CD14-positive monocyte (primary cell): ENCODE measurements around the gene CPAMD8. TPM values are rescaled to one million over a fixed set of nuclear protein-coding genes. Genes with fewer than 3 reads are reported as not detected.
A peak's percentile ranks its signal among the peaks of the same experiment; 100 is the strongest.

Source experiments
- DNase-seq, 3 donors: peaks; one replicate each; pipeline ENCODE4 v3.0.0-alpha.2; 2011 to 2022
- H2AFZ ChIP-seq: 2 replicates; pipeline ENCODE4 v1.6.0; 2012; ENCODE audit warnings: mild to moderate bottlenecking, low read depth, low read length, inconsistent platforms; ENCODE audit not compliant: insufficient read depth, poor library complexity, severe bottlenecking
- H3K27ac ChIP-seq, 2 donors: 1 replicate in 1 of 2; 2 replicates in 1 of 2; pipeline ENCODE4 v1.5.1; 2012 to 2013; ENCODE audit warnings: low read length in 2 of 2, control low read depth in 1 of 2, inconsistent platforms in 1 of 2, low read depth in 1 of 2, mild to moderate bottlenecking in 1 of 2
- H3K27me3 ChIP-seq, 2 donors: one replicate each; pipeline versions ENCODE4 v1.6.0 to v1.6.1; 2011 to 2013; ENCODE audit warnings: low read length in 2 of 2; ENCODE audit not compliant: control insufficient read depth in 2 of 2, insufficient read depth in 2 of 2
- H3K36me3 ChIP-seq, 2 donors: replicated peaks in 1 of 2; 1 replicate in 1 of 2; 2 replicates in 1 of 2; pipeline versions ENCODE4 v1.5.1 to v1.6.1; 2012 to 2013; ENCODE audit warnings: low read length in 2 of 2, control low read depth in 1 of 2, inconsistent platforms in 1 of 2, mild to moderate bottlenecking in 1 of 2; ENCODE audit not compliant: insufficient read depth in 2 of 2, control insufficient read depth in 1 of 2
- H3K4me1 ChIP-seq, 2 donors: 1 replicate in 1 of 2; 2 replicates in 1 of 2; pipeline versions ENCODE4 v1.5.1 to v1.6.1; 2012 to 2013; ENCODE audit warnings: low read length in 2 of 2, control low read depth in 1 of 2, inconsistent platforms in 1 of 2, mild to moderate bottlenecking in 1 of 2, moderate library complexity in 1 of 2; ENCODE audit not compliant: insufficient read depth in 2 of 2, control insufficient read depth in 1 of 2
- H3K4me2 ChIP-seq: replicated peaks from 2 replicates; pipeline ENCODE3; 2012; ENCODE audit warnings: low read length, moderate library complexity, mild to moderate bottlenecking; ENCODE audit not compliant: poor library complexity, severe bottlenecking; ENCODE audit errors: extremely low read depth
- H3K4me3 ChIP-seq, 3 experiments: fragments of 200-600 bp in 1 of 3; sonication (generic) in 1 of 3; replicated peaks in 1 of 3; 1 replicate in 2 of 3; 2 replicates in 1 of 3; pipeline ENCODE4 v1.5.1; 2011 to 2013; ENCODE audit warnings: low read length in 3 of 3, mild to moderate bottlenecking in 3 of 3, control low read depth in 2 of 3, low read depth in 2 of 3, inconsistent platforms in 1 of 3, moderate library complexity in 1 of 3
- H3K79me2 ChIP-seq: 2 replicates; pipeline ENCODE4 v1.6.0; 2012; ENCODE audit warnings: mild to moderate bottlenecking, control low read depth, inconsistent platforms, low read length, moderate library complexity; ENCODE audit not compliant: insufficient read depth
- H3K9ac ChIP-seq: 2 replicates; pipeline ENCODE4 v1.6.0; 2017; ENCODE audit warnings: low read length, mild to moderate bottlenecking; ENCODE audit not compliant: insufficient read depth, poor library complexity, severe bottlenecking
- H3K9me3 ChIP-seq, 2 donors: replicated peaks in 1 of 2; 1 replicate in 1 of 2; 2 replicates in 1 of 2; pipeline versions ENCODE4 v1.5.1 to v1.6.1; 2012 to 2013; ENCODE audit warnings: low read length in 2 of 2, control low read depth in 1 of 2; ENCODE audit not compliant: control insufficient read depth in 1 of 2, insufficient read depth in 1 of 2
- H4K20me1 ChIP-seq: 2 replicates; pipeline ENCODE4 v1.6.0; 2012; ENCODE audit warnings: mild to moderate bottlenecking, low read length, control low read depth, moderate library complexity; ENCODE audit not compliant: insufficient read depth
- H3K27ac Mint-ChIP-seq, 7 donors: one replicate each; pipeline ENCODE4 v1.8.0; 2020; ENCODE audit warnings: mild to moderate bottlenecking in 7 of 7, mixed read lengths in 7 of 7, moderate library complexity in 6 of 7, inconsistent platforms in 2 of 7
- H3K27me3 Mint-ChIP-seq, 3 donors: one replicate each; pipeline ENCODE4 v1.8.0; 2021 to 2022; ENCODE audit warnings: low read depth in 3 of 3, mild to moderate bottlenecking in 3 of 3, mixed read lengths in 3 of 3, moderate library complexity in 3 of 3, inconsistent platforms in 1 of 3
- H3K36me3 Mint-ChIP-seq, 2 donors: one replicate each; pipeline ENCODE4 v1.8.0; 2020; ENCODE audit warnings: mixed read lengths in 2 of 2, inconsistent platforms in 1 of 2, mild to moderate bottlenecking in 1 of 2
- H3K4me1 Mint-ChIP-seq: one replicate; pipeline ENCODE4 v1.8.0; 2020; ENCODE audit warnings: mild to moderate bottlenecking, mixed read lengths
- H3K4me3 Mint-ChIP-seq, 2 donors: one replicate each; pipeline ENCODE4 v1.8.0; 2020; ENCODE audit warnings: mild to moderate bottlenecking in 2 of 2, mixed read lengths in 2 of 2, moderate library complexity in 1 of 2
- H3K9me3 Mint-ChIP-seq, 7 donors: one replicate each; pipeline ENCODE4 v1.8.0; 2020 to 2022; ENCODE audit warnings: mixed read lengths in 7 of 7, mild to moderate bottlenecking in 6 of 7, moderate library complexity in 6 of 7, inconsistent platforms in 2 of 7
- WGBS: methylation state at CpG from one replicate; pipeline ENCODE4 v1.1.5; 2013; ENCODE audit warnings: missing lambda C conversion rate; ENCODE audit not compliant: insufficient coverage; 5-methylcytosine and 5-hydroxymethylcytosine counted together
- intact Hi-C, 2 donors: fragments of 100-400 bp; cut with micrococcal nuclease; formaldehyde crosslinking; loops; one replicate each; pipeline versions ENCODE4 v1.15.0 to v1.15.1; 2023
- polyA plus RNA-seq, 3 donors: library from polyadenylated mRNA; depleted of rRNA in 1 of 3; unstranded in 2 of 3; stranded (reverse) in 1 of 3; fragments of 300-500 nt in 2 of 3; fragments of >200 nt in 1 of 3; fragmentation: Illumina TruSeq in 2 of 3; gene quantifications; 1 replicate in 2 of 3; 2 replicates in 1 of 3; pipeline ENCODE4 v1.2.3, GENCODE V29; 2012 to 2021
- TF ChIP-seq, protein P1 (sequence below): fragments of 200-600 bp; IDR thresholded peaks from one replicate; pipeline ENCODE4 v1.8.0; 2022; ENCODE audit warnings: antibody characterized with exemption, mild to moderate bottlenecking

The CPAMD8 gene
- polyA plus RNA-seq, 3 donors, result 5.1 to 53.4 (median 5.4) TPM

DNA sequence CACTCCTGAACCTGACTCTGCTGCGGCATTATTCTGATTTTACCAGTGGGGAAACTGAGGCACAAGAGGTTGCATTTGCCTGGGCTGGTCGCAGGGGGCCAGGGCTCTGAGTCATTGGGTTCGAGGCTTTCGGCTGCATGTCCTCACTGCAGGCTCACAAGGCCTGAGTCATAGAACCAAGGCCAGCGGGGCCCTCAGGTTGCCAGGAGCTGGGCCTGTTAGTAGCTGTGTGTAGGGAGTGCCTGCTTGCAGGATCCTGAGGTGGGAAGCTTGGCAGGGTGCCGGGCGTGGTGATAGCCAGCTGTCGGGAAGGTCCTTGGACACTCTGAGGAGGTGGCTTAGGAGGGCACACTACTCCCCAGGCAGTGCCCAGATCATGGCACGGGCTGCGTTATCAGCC lies 159.4 kb downstream of the CPAMD8 start:
- Mint-ChIP-seq H3K27me3 (peaks cover 2 to 5% (median 4%) of the 10 kb centered on the region in 3 donors), H3K9me3 (peaks cover 0 to 5% (median 0%) of the 10 kb centered on the region in 7 donors), H3K27ac (peak overlapping the region in 1 of 7 donors; percentile 38), H3K4me3 (no peak overlapping the region), H3K36me3 (peaks cover 86 to 95% of the 10 kb centered on the region in 2 donors), H3K4me1 (peaks cover 17% of the 10 kb centered on the region)
- no peaks in the 10 kb centered on the region for H3K27me3 ChIP-seq
- H3K4me3 ChIP-seq, result no peak overlapping the region
- no peak for DNase-seq
- 97% methylated on average over 8 of the region's 10 CpGs for WGBS
- H3K4me2 ChIP-seq, result no peak overlapping the region
- no peak overlapping the region for H3K27ac ChIP-seq
- intact Hi-C loops, result no loop called here
- H3K79me2 ChIP-seq, result no peaks in the 10 kb centered on the region
- TF ChIP-seq, protein P1, sequence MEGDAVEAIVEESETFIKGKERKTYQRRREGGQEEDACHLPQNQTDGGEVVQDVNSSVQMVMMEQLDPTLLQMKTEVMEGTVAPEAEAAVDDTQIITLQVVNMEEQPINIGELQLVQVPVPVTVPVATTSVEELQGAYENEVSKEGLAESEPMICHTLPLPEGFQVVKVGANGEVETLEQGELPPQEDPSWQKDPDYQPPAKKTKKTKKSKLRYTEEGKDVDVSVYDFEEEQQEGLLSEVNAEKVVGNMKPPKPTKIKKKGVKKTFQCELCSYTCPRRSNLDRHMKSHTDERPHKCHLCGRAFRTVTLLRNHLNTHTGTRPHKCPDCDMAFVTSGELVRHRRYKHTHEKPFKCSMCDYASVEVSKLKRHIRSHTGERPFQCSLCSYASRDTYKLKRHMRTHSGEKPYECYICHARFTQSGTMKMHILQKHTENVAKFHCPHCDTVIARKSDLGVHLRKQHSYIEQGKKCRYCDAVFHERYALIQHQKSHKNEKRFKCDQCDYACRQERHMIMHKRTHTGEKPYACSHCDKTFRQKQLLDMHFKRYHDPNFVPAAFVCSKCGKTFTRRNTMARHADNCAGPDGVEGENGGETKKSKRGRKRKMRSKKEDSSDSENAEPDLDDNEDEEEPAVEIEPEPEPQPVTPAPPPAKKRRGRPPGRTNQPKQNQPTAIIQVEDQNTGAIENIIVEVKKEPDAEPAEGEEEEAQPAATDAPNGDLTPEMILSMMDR, result no peak
- H3K9me3 ChIP-seq, result no peaks in the 10 kb centered on the region
- peaks cover 47% of the 10 kb centered on the region for H4K20me1 ChIP-seq
- H3K36me3 ChIP-seq, result peaks cover 84 to 99% of the 10 kb centered on the region in 2 donors
- no peak overlapping the region for H3K9ac ChIP-seq
- H3K4me1 ChIP-seq, result peaks cover 15 to 16% of the 10 kb centered on the region in 2 donors
- H2AFZ ChIP-seq, result no peak overlapping the region

DNA sequence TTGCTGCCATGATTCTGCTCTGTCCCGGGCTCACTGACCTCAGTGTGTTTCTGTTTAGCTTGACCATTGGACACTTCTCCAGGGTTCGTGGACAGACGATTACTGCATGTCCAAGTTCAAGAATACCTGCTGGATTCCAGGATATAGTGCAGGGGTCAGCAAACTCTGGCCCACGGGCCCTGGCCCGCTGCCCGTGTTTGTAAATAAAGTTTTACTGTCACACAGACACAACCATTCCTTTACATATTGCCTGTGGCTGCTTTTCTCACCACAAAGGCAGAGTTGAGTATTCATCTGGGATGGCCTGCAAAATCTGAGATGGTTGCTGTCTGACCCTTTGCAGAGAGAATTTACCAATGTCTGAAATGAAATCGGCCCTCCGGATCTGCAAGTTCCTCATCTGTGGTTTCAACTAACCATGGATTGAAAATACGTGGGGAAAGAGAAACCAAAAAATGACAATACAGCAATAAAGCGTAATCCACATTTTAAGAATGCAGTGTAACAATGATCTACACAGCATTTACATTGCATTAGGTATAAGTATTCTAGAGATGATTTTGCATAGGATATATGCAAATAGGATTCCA lies 163.7 kb downstream of the CPAMD8 start:
- H3K36me3 Mint-ChIP-seq, result peaks cover 75 to 91% of the 10 kb centered on the region in 2 donors
- TF ChIP-seq, protein P1, result no peak
- Histone ChIP-seq H4K20me1 (peaks cover 33% of the 10 kb centered on the region), H3K4me3 (peak overlapping the region in 1 of 3 experiments; percentile 55), H3K9me3 (no peaks in the 10 kb centered on the region), H3K27ac (peak overlapping the region in 1 of 2 donors; percentile 61), H3K4me2 (peak overlapping the region; percentile 61), H3K9ac (no peak overlapping the region), H3K4me1 (peaks cover 17 to 20% of the 10 kb centered on the region in 2 donors), H3K36me3 (peaks cover 50 to 89% of the 10 kb centered on the region in 2 donors), H3K79me2 (no peaks in the 10 kb centered on the region), H3K27me3 (peaks cover 0 to 2% of the 10 kb centered on the region in 2 donors), H2AFZ (no peak overlapping the region)
- peaks cover 0 to 5% (median 0%) of the 10 kb centered on the region in 7 donors for H3K9me3 Mint-ChIP-seq
- peak overlapping the region in 1 of 2 donors; percentile 42 for H3K4me3 Mint-ChIP-seq
- peaks cover 3 to 10% (median 3%) of the 10 kb centered on the region in 3 donors for H3K27me3 Mint-ChIP-seq
- peaks cover 20% of the 10 kb centered on the region for H3K4me1 Mint-ChIP-seq
- intact Hi-C loops, result no loop called here
- 88% methylated on average over 6 of the region's 10 CpGs for WGBS
- H3K27ac Mint-ChIP-seq, result peak overlapping the region in 2 of 7 donors; percentile 41 to 75
- peak; percentile 22 to 33 (median 24) for DNase-seq
